Psoas muscle (tissue), 8 donors: ENCODE results near the gene TLN1. TPM values are rescaled to one million over a fixed set of nuclear protein-coding genes. Genes with fewer than 3 reads are reported as not detected.

Source experiments
- ATAC-seq, 4 donors: fragments of 200-7000 bp; cut with Tn5 transposase; one replicate each; pipeline ENCODE4 v1.9.1; 2020; ENCODE audit warnings: moderate library complexity in 3 of 4, mild to moderate bottlenecking in 2 of 4
- DNase-seq, 2 donors: peaks; one replicate each; pipeline ENCODE4 v3.0.0-alpha.2; 2020
- H3K27ac ChIP-seq: fragments of 200-600 bp; one replicate; pipeline ENCODE4 v1.8.0; 2022
- H3K27me3 ChIP-seq, 3 donors: fragments of 200-600 bp in 1 of 3; one replicate each; pipeline versions ENCODE4 v1.6.1 to v1.8.0; 2013 to 2022; ENCODE audit warnings: low read length in 2 of 3, mild to moderate bottlenecking in 2 of 3, moderate library complexity in 1 of 3; ENCODE audit not compliant: insufficient read depth in 3 of 3
- H3K36me3 ChIP-seq, 2 donors: fragments of 200-600 bp in 1 of 2; one replicate each; pipeline versions ENCODE4 v1.6.1 to v1.8.0; 2013 to 2022; ENCODE audit warnings: low read depth in 1 of 2, mild to moderate bottlenecking in 1 of 2, moderate library complexity in 1 of 2; ENCODE audit not compliant: insufficient read depth in 1 of 2
- H3K4me1 ChIP-seq: fragments of 200-600 bp; one replicate; pipeline ENCODE4 v1.8.0; 2022
- H3K4me3 ChIP-seq: fragments of 200-600 bp; one replicate; pipeline ENCODE4 v1.8.0; 2022; ENCODE audit warnings: mild to moderate bottlenecking
- H3K9me3 ChIP-seq: fragments of 200-600 bp; one replicate; pipeline ENCODE4 v1.8.0; 2022
- CTCF ChIP-seq: fragments of 200-600 bp; IDR thresholded peaks from one replicate; pipeline ENCODE4 v1.8.0; 2022; ENCODE audit warnings: antibody characterized with exemption
- WGBS, 3 donors: extraction: QIAGEN DNeasy Blood & Tissue Kit; methylation state at CpG; one replicate each; pipeline versions ENCODE4 v1.1.6 to v1.1.7; 2013; 5-methylcytosine and 5-hydroxymethylcytosine counted together
- intact Hi-C, 2 donors: fragments of 100-400 bp; cut with DNase I; formaldehyde crosslinking; loops; one replicate each; pipeline versions ENCODE4 v1.11.0 to v1.14.2; 2022
- polyA plus RNA-seq, 3 donors: library from polyadenylated mRNA; stranded (reverse); fragments of 200-250 nt; gene quantifications; one replicate each; pipeline ENCODE4 v1.2.3, GENCODE V29; 2013
- total RNA-seq, 4 donors: library from RNA; stranded (reverse); fragmentation: NEBNext Ultra II Directional in 2 of 4; extraction: Animal tissue kit (Norgen Biotek cat#: 25700) in 2 of 4; gene quantifications; one replicate each; pipeline versions ENCODE4 v1.2.1 to v1.2.4, GENCODE V29; 2021 to 2023
- donor health status: healthy with polysubstance abuse.
- donor health status: DM: no; HTN: no; CAD: no; lungs with moderate emphysema.
- donor health status: Bipolar disorder and iron deficiency.
- donor health status: healthy.
- donor health status: DM: yes; HTN: yes; CAD: no.
- donor health status: DM: no; HTN: no; CAD: no.
- donor health status: DM: no; HTN: no; CAD: no.
- donor health status: DM: yes; HTN: yes; CAD: no.

Gene TLN1
- total and polyA plus RNA-seq, 7 donors, result 88.2 to 320 (median 150) TPM

DNA sequence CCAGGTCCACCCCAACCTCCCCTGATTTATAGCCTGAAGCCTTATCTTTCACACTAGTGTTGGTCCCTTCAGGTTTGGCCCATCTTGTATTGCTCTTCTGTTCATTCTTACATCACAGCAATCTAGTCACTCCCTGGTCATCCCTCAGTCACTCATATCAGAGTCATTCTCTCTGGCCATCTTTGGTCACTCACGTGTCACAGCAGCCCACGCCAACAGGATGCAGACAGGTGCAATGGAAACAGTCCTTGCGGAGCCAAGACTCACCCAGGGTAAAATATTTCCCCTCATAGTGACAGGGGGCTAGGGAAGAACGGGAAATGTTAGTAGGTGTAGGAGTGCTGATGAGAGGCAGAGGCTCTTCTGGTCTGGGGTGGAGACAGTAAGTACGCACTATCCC lies 21.5 kb upstream of the TLN1 start:
- WGBS, 3 donors, result 69 to 70% (median 70%) methylated on average over 5 of the region's 5 CpGs
- Histone ChIP-seq H3K27me3 (no peaks in the 10 kb centered on the region), H3K9me3 (no peaks in the 10 kb centered on the region), H3K4me3 (no peak overlapping the region), H3K36me3 (peaks cover 7 to 59% of the 10 kb centered on the region in 2 donors), H3K27ac (no peak overlapping the region), H3K4me1 (peaks cover 28% of the 10 kb centered on the region)
- TF ChIP-seq CTCF, result no peak
- ATAC-seq (no peak), DNase-seq (no peak)
- intact Hi-C loops, result no loop called here

DNA sequence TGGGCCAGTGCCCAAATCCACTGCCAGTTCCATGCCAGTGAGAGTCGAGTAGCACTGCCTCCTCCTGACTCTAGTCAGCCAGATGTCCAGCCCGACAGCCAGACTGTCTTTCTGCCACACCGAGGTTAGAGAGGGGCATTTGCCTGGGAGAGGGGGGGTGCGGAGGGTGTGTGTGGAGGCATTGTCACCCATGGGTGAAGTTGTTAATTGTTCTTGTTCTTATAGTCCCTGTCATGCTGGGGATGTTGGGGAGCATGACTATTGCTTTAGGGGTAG lies 18.2 kb upstream of the TLN1 start:
- TF ChIP-seq CTCF, result no peak
- ATAC-seq (peak in 1 of 4 donors; percentile 16), DNase-seq (peak in 1 of 2 donors; percentile 24)
- no peaks in the 10 kb centered on the region for H3K9me3 ChIP-seq
- peak overlapping the region; percentile 90 for H3K27ac ChIP-seq
- peaks cover 33% of the 10 kb centered on the region for H3K4me1 ChIP-seq
- H3K4me3 ChIP-seq, result peak overlapping the region; percentile 93
- peaks cover 7 to 64% of the 10 kb centered on the region in 2 donors for H3K36me3 ChIP-seq
- H3K27me3 ChIP-seq, result no peaks in the 10 kb centered on the region
- intact Hi-C loops, result loop anchor here in 1 of 2 donors (2.0 kb wide), 1 partner anchor 65 kb away; the partner anchor contains the start of gene HINT2
- WGBS, 3 donors, result 37 to 38% (median 37%) methylated on average over 4 of the region's 4 CpGs

GRCh38 chr9:35749515-35750255 lies 17.7 kb upstream of the TLN1 start:
- no peaks in the 10 kb centered on the region for H3K9me3 ChIP-seq
- ATAC-seq (peak; percentile 29 to 53 (median 39)), DNase-seq (no peak)
- WGBS, 3 donors, result 1 to 5% (median 4%) methylated on average over 18 to 19 of the region's 19 CpGs
- no peak for TF ChIP-seq CTCF
- peaks cover 7 to 64% of the 10 kb centered on the region in 2 donors for H3K36me3 ChIP-seq
- H3K27ac ChIP-seq, result peak overlapping the region; percentile 90
- H3K4me3 ChIP-seq, result peak overlapping the region; percentile 93
- intact Hi-C loops, result loop anchor here in 1 of 2 donors (2.0 kb wide), 2 partner anchors 15 to 65 kb away; partner anchors contain the start of gene HINT2
- peaks cover 38% of the 10 kb centered on the region for H3K4me1 ChIP-seq
- no peaks in the 10 kb centered on the region for H3K27me3 ChIP-seq

- Histone ChIP-seq H3K4me3 (peak within 1 kb of the TSS; percentile 93), H3K27ac (peak within 1 kb of the TSS; percentile 90), H3K4me1 (peaks cover 42% of the 10 kb centered on the region), H3K27me3 (no peaks in the 10 kb centered on the region), H3K36me3 (peaks cover 8 to 64% of the 10 kb centered on the region in 2 donors), H3K9me3 (no peaks in the 10 kb centered on the region)
- peak; percentile 88 to 94 for DNase-seq
- 0% methylated on average over 43 to 69 of the region's 69 CpGs for WGBS, 3 donors
- intact Hi-C loops, result loop anchor here in 1 of 2 donors (2.0 kb wide), 1 partner anchor 14 kb away; no protein-coding TSS in a partner anchor
- no peak for TF ChIP-seq CTCF
- ATAC-seq, result peak; percentile 93 to 95 (median 94)
These were observed 17.0 kb upstream of the TLN1 start, which contains the start of the genes GBA2 and RGP1 for GRCh38 chr9:35748858-35749514. TSS of gene GBA2 (minus strand) at chr9:35749228. CDS start at chr9:35748704, 524 bp downstream. TSS of gene RGP1 (plus strand) at chr9:35749287. CDS start at chr9:35749756, 469 bp downstream.
